Left colon (tissue), 2 donors: ENCODE measurements around the gene FBXO7. TPM values are rescaled to one million over a fixed set of nuclear protein-coding genes. Genes with fewer than 3 reads are reported as not detected.
"Not testable (repeated sequence)": the region's sequence is repeated elsewhere in the genome, so short reads cannot be mapped to it uniquely, and the experiment has no call there.

ENCODE experiments used
- ATAC-seq: fragments of 200-7000 bp; cut with Tn5 transposase; one replicate; pipeline ENCODE4 v1.9.1; 2020; ENCODE audit warnings: mild to moderate bottlenecking, moderate library complexity
- DNase-seq, 2 donors: peaks; one replicate each; pipeline ENCODE4 v3.0.0-alpha.2; 2020
- intact Hi-C, 2 donors: fragments of 100-400 bp; cut with DNase I in 1 of 2; cut with micrococcal nuclease in 1 of 2; formaldehyde crosslinking; loops; one replicate each; pipeline versions ENCODE4 v1.11.2 to v1.14.0; 2022; cut with DNase I, micrococcal nuclease
- long read RNA-seq: library from polyadenylated mRNA; unstranded; transcript quantifications from one replicate; pipeline ENCODE4 v2.0.0, GENCODE V29; 2021
- total RNA-seq, 2 donors: library from RNA; stranded (reverse); fragmentation: NEBNext Ultra II Directional; extraction: Animal tissue kit (Norgen Biotek cat#: 25700); gene quantifications; one replicate each; pipeline ENCODE4 v1.2.1, GENCODE V29; 2021
- donor health status: DM: no; HTN: no; CAD: no.
- donor health status: DM: yes; HTN: yes; CAD: no.

FBXO7 gene
- total RNA-seq: 10 to 100 TPM; 66.9 to 84.2 TPM
- long read RNA-seq, transcript FBXO7-204 (9 exons, 1,921 nt): minor isoform, 63 of 223 reads
- long read RNA-seq, transcript FBXO7-203 (8 exons, 1,900 nt): minor isoform, 8 of 223 reads
- long read RNA-seq, transcript FBXO7-202 (9 exons, 1,888 nt): minor isoform, 19 of 223 reads
- long read RNA-seq, transcript FBXO7-201 (9 exons, 2,195 nt): major isoform, 109 of 223 reads
- long read RNA-seq, partial matches to known transcripts: 14 of 223 reads
- long read RNA-seq, other reads (novel, unspliced or antisense): 4 of 223 reads

GRCh38 chr22:32474635-32475467, at the start of gene FBXO7:
TSS of gene FBXO7 (plus strand) at chr22:32474811. CDS start at chr22:32475003, 192 bp downstream.
- intact Hi-C loops: loop anchor here in 1 of 2 donors (10.0 kb wide), 1 partner anchor 500 kb away; no protein-coding TSS in a partner anchor
- DNase-seq (peak; percentile 87 to 94), ATAC-seq (peak; percentile 82)

- no peak for DNase-seq
- ATAC-seq: no peak
- intact Hi-C loops: no loop called here
Observed at GRCh38 chr22:32426881-32427280, 47.7 kb upstream of the FBXO7 start.

- ATAC-seq: no peak
- DNase-seq: no peak
- intact Hi-C loops: no loop called here
Observed at GRCh38 chr22:32430352-32430751, 44.3 kb upstream of the FBXO7 start.

GRCh38 chr22:32444068-32444467, 30.5 kb upstream of the FBXO7 start:
- DNase-seq (peak in 1 of 2 donors; percentile 64), ATAC-seq (peak; percentile 87)
- intact Hi-C loops: no loop called here

- intact Hi-C loops: no loop called here
- DNase-seq (no peak), ATAC-seq (no peak)
Observed at GRCh38 chr22:32446321-32446720, 28.3 kb upstream of the FBXO7 start.

- intact Hi-C loops: no loop called here
- ATAC-seq (peak; percentile 59), DNase-seq (no peak)
Observed at GRCh38 chr22:32448980-32449379, 25.6 kb upstream of the FBXO7 start.

GRCh38 chr22:32457031-32457430, 17.6 kb upstream of the FBXO7 start:
- ATAC-seq (no peak), DNase-seq (no peak)
- intact Hi-C loops: no loop called here

- intact Hi-C loops: no loop called here
- ATAC-seq: no peak
Observed at GRCh38 chr22:32462452-32462851, 12.2 kb upstream of the FBXO7 start.

GRCh38 chr22:32465661-32466060, 8.9 kb upstream of the FBXO7 start:
- ATAC-seq (no peak), DNase-seq (no peak)
- intact Hi-C loops: no loop called here

More at GRCh38 chr22:32462452-32462851, 12.2 kb upstream of the FBXO7 start:
- no peak for DNase-seq

GRCh38 chr22:32466496-32466895, 8.1 kb upstream of the FBXO7 start:
- intact Hi-C loops: no loop called here
- DNase-seq (no peak), ATAC-seq (no peak)

- ATAC-seq: no peak
- no peak for DNase-seq
- intact Hi-C loops: loop anchor here in 1 of 2 donors (10.0 kb wide), 1 partner anchor 495 kb away; no protein-coding TSS in a partner anchor
Observed at GRCh38 chr22:32469799-32470212, 4.8 kb upstream of the FBXO7 start.

- ATAC-seq: peak; percentile 20
- intact Hi-C loops: loop anchor here in 1 of 2 donors (10.0 kb wide), 1 partner anchor 499 kb away; no protein-coding TSS in a partner anchor
- peak; percentile 21 to 33 for DNase-seq
Observed at GRCh38 chr22:32473388-32473952, 1.1 kb upstream of the FBXO7 start.

- intact Hi-C loops: loop anchor here in 1 of 2 donors (10.0 kb wide), 1 partner anchor 501 kb away; no protein-coding TSS in a partner anchor
- DNase-seq (peak; percentile 40 to 52), ATAC-seq (peak; percentile 29)
Observed at GRCh38 chr22:32475468-32476010, 928 bp downstream of the FBXO7 start.

GRCh38 chr22:32476281-32477195, 1.9 kb downstream of the FBXO7 start:
- ATAC-seq (no peak), DNase-seq (no peak)
- intact Hi-C loops: loop anchor here in 1 of 2 donors (10.0 kb wide), 1 partner anchor 502 kb away; no protein-coding TSS in a partner anchor

- no peak for DNase-seq
- ATAC-seq: no peak
- intact Hi-C loops: loop anchor here in 1 of 2 donors (10.0 kb wide), 1 partner anchor 503 kb away; no protein-coding TSS in a partner anchor
Observed at GRCh38 chr22:32477596-32477995, 3.0 kb downstream of the FBXO7 start.

GRCh38 chr22:32478552-32478951, 3.9 kb downstream of the FBXO7 start:
- intact Hi-C loops: loop anchor here in 1 of 2 donors (10.0 kb wide), 1 partner anchor 504 kb away; no protein-coding TSS in a partner anchor
- ATAC-seq, DNase-seq: not testable (repeated sequence)

GRCh38 chr22:32478994-32479393, 4.4 kb downstream of the FBXO7 start:
- DNase-seq: no peak
- intact Hi-C loops: loop anchor here in 1 of 2 donors (10.0 kb wide), 1 partner anchor 504 kb away; no protein-coding TSS in a partner anchor
- ATAC-seq: no peak

- intact Hi-C loops: no loop called here
- no peak for ATAC-seq
Observed at GRCh38 chr22:32480238-32480637, 5.6 kb downstream of the FBXO7 start.

More at GRCh38 chr22:32480238-32480637, 5.6 kb downstream of the FBXO7 start:
- no peak for DNase-seq
